IPS DF 6.9 (cell line): ENCODE measurements around the gene GTPBP4.
A peak's percentile ranks its signal among the peaks of the same experiment; 100 is the strongest.
"Not testable (repeated sequence)": the region's sequence is repeated elsewhere in the genome, so short reads cannot be mapped to it uniquely, and the experiment has no call there.

Experiments used
- DNase-seq: peaks from one replicate; pipeline ENCODE4 v3.0.0-alpha.2; 2013; ENCODE audit warnings: low read depth, low spot score
- H3K27ac ChIP-seq: one replicate; pipeline ENCODE4 v1.5.1; 2013; ENCODE audit warnings: low read length, control low read depth
- H3K27me3 ChIP-seq: 2 replicates; pipeline ENCODE4 v1.6.1; 2013; ENCODE audit warnings: mild to moderate bottlenecking, low read length; ENCODE audit not compliant: control insufficient read depth, insufficient read depth
- H3K36me3 ChIP-seq: 2 replicates; pipeline ENCODE4 v1.6.1; 2013; ENCODE audit warnings: low read length; ENCODE audit not compliant: control insufficient read depth, insufficient read depth
- H3K4me1 ChIP-seq: 2 replicates; pipeline ENCODE4 v1.6.1; 2013; ENCODE audit warnings: low read length; ENCODE audit not compliant: control insufficient read depth, insufficient read depth
- H3K4me3 ChIP-seq: 2 replicates; pipeline ENCODE4 v1.5.1; 2013; ENCODE audit warnings: mild to moderate bottlenecking, low read length
- H3K9me3 ChIP-seq: 2 replicates; pipeline ENCODE4 v1.6.1; 2013; ENCODE audit warnings: low read length, inconsistent platforms; ENCODE audit not compliant: control insufficient read depth, insufficient read depth
- WGBS: extraction: QIAGEN DNeasy Blood & Tissue Kit; methylation state at CpG from one replicate; pipeline ENCODE4 v1.1.7; 2013; ENCODE audit warnings: mixed read lengths, missing lambda C conversion rate; ENCODE audit not compliant: insufficient read length, insufficient coverage; 5-methylcytosine and 5-hydroxymethylcytosine counted together

The GTPBP4 gene

DNA sequence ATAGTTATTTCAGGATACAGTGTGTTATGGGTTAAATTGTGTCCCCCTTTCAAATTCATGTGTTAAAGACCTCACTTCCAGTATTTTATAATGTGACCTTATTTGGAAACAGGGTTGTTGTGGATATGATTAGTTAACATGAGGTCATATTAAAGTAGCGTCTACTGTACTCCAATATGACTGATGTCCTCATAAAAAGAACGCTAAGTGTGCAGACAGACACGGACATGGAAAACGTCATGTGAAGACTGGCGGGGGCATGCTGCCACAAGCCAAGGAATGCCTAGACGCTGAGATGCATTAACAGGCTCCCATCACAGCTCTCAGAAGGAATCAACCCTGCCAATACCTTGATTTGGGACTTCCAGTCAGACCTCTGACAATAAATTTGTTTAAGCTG, 66.5 kb downstream of the GTPBP4 start:
- Histone ChIP-seq H3K27me3 (no peaks in the 10 kb centered on the region), H3K4me3 (no peak overlapping the region), H3K36me3 (no peaks in the 10 kb centered on the region), H3K27ac (no peak overlapping the region), H3K4me1 (no peaks in the 10 kb centered on the region), H3K9me3 (no peaks in the 10 kb centered on the region)
- DNase-seq: no peak
- no CpG with 5 or more reads among the region's 6 CpGs for WGBS

DNA sequence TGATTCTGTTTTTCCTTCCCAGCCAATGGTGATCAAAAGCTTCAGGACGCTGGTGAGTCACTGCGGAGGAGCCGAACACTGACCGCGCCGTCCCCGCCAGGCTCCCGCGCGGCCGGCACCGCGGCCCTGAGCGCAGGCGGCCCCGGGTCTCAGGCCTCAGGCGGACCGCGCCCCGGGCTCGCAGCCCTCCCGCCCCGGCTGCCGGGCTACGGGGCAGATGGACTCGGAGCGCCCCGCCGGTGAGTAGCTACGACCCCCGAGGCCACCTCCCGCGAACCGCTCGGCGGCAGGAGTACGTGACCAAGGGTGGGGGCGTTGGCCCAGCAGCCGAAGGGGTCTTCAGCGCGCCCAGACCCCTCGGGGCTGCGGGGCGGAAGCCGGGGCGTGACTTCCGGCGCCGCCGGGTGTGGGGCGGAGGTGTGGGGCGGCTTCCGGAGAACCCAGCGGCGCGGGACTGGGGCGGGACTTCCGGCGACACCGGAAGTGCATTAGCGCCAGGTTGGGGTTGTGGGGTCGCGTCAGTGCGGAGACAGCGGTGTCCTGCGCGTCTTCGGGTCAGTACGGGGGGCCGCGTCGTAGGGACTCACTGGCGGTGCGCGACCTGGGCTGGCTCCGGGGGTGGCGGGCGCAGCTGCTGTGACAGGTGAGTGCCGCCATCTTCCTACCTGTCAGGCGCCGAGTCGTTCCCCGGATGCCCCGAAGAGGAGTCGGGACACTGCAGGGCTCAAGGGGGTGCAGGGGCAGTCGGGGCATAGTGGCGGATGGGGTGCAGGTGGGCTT, 68.3 kb downstream of the GTPBP4 start, which contains the start of gene WDR37:
Gene WDR37 (plus strand): TSS at position 60 of the 780 bp plus-strand sequence. CDS start 15,771 bp downstream, outside the sequence.
- no peaks in the 10 kb centered on the region for H3K9me3 ChIP-seq
- WGBS: no CpG with 5 or more reads among the region's 87 CpGs
- H3K27ac ChIP-seq: no peak within 1 kb of the TSS
- DNase-seq: peak; percentile 41
- H3K36me3 ChIP-seq: no peaks in the 10 kb centered on the region
- no peaks in the 10 kb centered on the region for H3K4me1 ChIP-seq
- H3K27me3 ChIP-seq: no peaks in the 10 kb centered on the region
- peak within 1 kb of the TSS; percentile 85 for H3K4me3 ChIP-seq

DNA sequence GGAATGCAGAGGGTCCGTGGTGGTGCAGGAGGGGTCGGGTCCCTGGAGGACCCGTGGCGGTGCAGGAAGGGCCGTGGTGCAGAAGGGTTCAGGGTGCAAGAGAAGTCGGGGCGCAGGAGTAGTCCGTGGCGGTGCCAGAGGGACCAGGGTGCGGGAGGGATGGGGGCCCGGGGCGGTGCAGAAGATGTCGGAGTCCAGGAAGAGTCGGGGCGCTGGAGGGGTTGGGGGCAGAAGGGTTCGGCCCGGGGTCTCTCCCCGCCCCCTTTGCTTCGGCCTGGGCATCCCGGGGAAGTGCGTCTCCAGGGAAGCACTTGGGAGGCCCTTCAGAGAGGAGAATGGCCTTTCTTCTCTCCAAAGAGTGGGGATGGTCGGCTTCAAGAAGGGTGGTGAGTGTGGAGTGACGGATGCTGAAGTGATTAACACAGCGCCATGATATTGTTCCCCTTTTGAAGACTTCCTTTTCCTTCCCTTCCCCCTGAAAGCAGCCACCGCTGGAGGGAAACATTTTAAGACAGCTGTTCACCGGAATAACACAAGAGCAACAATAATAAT, 68.9 kb downstream of the GTPBP4 start:
- Histone ChIP-seq H3K4me3 (peak overlapping the region; percentile 85), H3K27me3 (no peaks in the 10 kb centered on the region), H3K27ac (no peak overlapping the region), H3K9me3 (no peaks in the 10 kb centered on the region), H3K36me3 (no peaks in the 10 kb centered on the region), H3K4me1 (no peaks in the 10 kb centered on the region)
- WGBS: no CpG with 5 or more reads among the region's 26 CpGs
- DNase-seq: no peak

DNA sequence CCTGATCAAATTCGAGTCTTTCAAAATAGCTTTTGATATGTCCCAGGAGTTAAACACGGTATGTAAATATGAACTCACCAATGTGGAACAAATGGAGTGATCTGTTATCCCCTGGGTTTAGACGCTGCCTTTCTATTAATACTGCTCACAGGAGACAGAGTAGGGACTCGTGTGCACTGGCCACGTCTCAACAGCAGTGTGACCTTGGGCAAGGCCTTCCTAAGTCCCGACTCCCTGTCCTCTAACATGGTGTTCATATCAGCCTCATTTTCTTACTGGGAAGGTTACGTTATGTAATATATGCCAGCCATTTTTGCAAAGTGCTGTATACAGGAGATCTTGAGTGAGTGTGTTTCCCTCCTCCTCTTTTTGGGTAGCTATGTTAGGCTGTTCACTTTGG, 69.8 kb downstream of the GTPBP4 start:
- WGBS: no CpG with 5 or more reads among the region's 7 CpGs

DNA sequence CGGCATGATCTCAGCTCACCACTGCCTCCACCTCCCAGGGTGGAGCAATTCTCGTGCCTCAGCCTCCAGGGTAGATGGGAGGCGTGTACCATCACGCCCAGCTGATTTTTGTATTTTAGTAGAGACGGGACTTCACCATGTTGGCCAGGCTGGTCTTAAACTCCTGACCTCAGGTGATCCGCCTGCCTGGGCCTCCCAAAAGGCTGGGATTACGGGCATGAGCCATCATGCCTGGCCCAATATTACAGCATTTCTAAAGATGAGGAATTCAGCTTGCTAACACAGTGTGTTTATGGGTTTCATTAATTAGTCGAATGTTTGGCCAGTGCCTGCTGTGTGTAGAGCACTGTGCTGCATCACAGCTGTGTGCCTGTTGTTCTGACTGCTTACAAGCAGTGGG, 71.7 kb downstream of the GTPBP4 start:
- no peak overlapping the region for H3K4me3 ChIP-seq
- H3K36me3 ChIP-seq: no peaks in the 10 kb centered on the region
- no peak for DNase-seq
- no peaks in the 10 kb centered on the region for H3K27me3 ChIP-seq
- no peak overlapping the region for H3K27ac ChIP-seq
- no peaks in the 10 kb centered on the region for H3K4me1 ChIP-seq
- WGBS: no CpG with 5 or more reads among the region's 8 CpGs
- H3K9me3 ChIP-seq: no peaks in the 10 kb centered on the region

More for the DNA sequence above, 69.8 kb downstream of the GTPBP4 start:
- DNase-seq: no peak
- H3K4me3 ChIP-seq: no peak overlapping the region
- no peaks in the 10 kb centered on the region for H3K9me3 ChIP-seq
- no peaks in the 10 kb centered on the region for H3K27me3 ChIP-seq
- no peaks in the 10 kb centered on the region for H3K4me1 ChIP-seq
- H3K27ac ChIP-seq: no peak overlapping the region
- H3K36me3 ChIP-seq: no peaks in the 10 kb centered on the region

DNA sequence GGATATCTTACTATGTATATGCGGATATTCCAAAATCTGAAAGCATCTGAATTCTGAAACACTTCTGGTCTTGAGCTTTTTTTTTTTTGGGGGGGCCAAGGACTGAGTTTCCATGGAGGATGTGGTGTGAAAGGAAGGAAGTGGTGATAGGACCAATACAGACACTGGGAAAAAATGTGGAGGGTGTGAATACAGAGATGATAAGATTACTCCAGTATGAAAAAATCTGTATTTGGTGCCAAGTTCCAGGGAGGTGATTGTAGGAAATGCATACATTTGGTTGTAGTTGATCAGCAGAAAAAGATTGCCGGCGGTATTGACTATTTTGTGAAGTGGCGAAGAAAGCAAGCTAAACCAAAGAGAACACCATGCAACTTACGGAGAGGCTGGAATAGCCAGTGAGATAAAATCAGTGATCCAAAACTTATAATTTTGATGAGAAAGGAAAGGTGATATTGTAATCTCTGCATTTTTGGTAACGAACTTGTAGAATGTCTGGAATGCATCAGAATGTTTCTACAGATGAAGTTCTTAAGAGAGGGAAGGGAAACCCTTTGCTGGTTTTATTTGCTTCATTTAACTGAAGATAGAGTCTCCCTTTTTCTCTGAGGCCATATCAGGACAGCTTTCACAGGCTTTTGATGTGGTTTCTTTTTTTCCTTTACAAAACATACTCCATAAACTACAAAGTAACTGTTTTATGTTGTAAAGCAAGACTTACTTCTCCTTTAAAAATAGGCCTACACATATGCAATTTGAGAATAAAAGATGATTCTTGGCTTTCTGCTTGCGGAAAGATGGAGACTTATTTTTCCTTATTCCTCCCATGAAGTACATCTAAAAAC, 73.9 kb downstream of the GTPBP4 start:
- Histone ChIP-seq H3K36me3 (no peaks in the 10 kb centered on the region), H3K4me1 (no peaks in the 10 kb centered on the region), H3K4me3 (no peak overlapping the region), H3K27ac (no peak overlapping the region), H3K27me3 (no peaks in the 10 kb centered on the region), H3K9me3 (no peaks in the 10 kb centered on the region)
- DNase-seq: no peak
- WGBS: no CpG with 5 or more reads among the region's 7 CpGs

DNA sequence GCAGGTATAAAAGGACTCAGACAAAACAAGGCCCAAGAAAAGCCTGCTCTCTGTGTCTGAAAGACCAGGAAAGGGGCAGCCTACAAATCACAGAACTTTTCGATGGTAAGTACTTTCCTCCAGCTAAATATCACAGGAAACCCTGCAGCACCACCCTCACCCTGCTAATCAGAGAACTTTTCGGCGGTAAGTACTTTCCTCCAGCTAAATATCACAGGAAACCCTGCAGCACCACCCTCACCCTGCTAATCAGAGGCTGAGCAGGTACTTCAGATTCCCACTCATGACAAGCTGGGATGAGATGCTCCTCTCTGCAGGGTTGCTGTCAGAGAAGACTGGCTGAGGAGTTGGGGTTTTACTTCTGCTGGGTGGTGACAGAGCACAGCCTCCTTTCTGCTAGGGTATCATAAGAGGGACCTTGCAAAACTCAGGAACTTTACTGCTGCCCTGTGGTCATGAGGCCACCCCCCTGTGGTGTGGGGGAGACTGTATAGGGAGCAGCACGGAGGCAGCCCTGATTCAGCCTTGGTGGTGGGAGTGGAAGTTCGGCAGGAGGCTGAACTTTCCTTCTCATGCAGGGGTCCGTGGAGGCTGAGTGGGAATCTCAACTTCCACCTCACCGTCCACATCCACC, 75.1 kb downstream of the GTPBP4 start:
- Histone ChIP-seq H3K27me3 (no peaks in the 10 kb centered on the region), H3K4me3 (no peak overlapping the region), H3K27ac (no peak overlapping the region), H3K36me3 (no peaks in the 10 kb centered on the region), H3K9me3 (no peaks in the 10 kb centered on the region), H3K4me1 (no peaks in the 10 kb centered on the region)
- no peak for DNase-seq
- WGBS: no CpG with 5 or more reads among the region's 7 CpGs

DNA sequence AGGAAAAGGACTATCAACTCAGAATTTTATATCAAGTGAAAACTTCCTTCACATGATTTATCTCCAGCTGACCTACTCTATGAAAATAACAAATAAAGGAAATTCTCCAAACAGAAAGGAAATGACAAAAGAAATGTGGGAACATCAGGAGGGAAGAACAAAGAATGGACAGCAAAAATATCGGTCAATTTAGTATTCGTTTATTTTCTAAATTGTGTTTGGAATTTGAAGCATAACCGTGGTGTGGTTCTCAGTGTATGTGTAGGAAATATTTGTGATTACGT, 76.7 kb downstream of the GTPBP4 start:
- 100% methylated on average over 3 of the region's 4 CpGs for WGBS
- no peak for DNase-seq
- Histone ChIP-seq H3K27me3 (no peaks in the 10 kb centered on the region), H3K9me3 (no peaks in the 10 kb centered on the region), H3K4me3 (no peak overlapping the region), H3K27ac (no peak overlapping the region), H3K4me1 (no peaks in the 10 kb centered on the region), H3K36me3 (no peaks in the 10 kb centered on the region)

DNA sequence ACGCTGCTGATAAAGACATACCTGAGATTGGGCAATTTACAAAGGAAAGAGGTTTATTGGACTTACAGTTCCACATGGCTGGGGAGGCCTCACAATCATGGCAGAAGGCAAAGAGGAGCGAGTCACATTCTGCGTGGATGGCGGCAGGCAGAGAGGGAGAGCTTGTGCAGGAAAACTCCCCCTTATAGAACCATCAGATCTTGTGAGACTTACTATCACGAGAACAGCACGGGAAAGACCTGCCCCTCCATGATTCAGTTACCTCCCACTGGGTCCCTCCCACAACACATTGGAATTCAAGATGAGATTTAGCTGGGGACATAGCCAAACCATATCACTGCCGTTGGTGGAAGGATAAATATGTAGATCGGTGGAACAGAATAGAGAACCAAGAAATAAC, 78.5 kb downstream of the GTPBP4 start:
- not testable (repeated sequence) for H3K4me3 ChIP-seq, DNase-seq, H3K27ac ChIP-seq, H3K9me3 ChIP-seq, H3K27me3 ChIP-seq, H3K4me1 ChIP-seq, H3K36me3 ChIP-seq
- no CpG with 5 or more reads among the region's 8 CpGs for WGBS
